Stimulated activated CD4-positive, alpha-beta T cell treated with anti-CD3 and anti-CD28 coated beads, Interleukin-15, amount 100 ng/mL, for 1 hour (primary cell): ENCODE data around the gene CEMP1.

Experiments used
- DNase-seq, 2 donors: peaks; one replicate each; pipeline ENCODE4 v3.0.0-alpha.2; 2020; ENCODE audit warnings: low read depth in 1 of 2, low spot score in 1 of 2

Gene CEMP1

GRCh38 chr16:2520784-2521531 lies 10.2 kb downstream of the CEMP1 start:
- DNase-seq: peak in 1 of 2 donors; percentile 35

DNA sequence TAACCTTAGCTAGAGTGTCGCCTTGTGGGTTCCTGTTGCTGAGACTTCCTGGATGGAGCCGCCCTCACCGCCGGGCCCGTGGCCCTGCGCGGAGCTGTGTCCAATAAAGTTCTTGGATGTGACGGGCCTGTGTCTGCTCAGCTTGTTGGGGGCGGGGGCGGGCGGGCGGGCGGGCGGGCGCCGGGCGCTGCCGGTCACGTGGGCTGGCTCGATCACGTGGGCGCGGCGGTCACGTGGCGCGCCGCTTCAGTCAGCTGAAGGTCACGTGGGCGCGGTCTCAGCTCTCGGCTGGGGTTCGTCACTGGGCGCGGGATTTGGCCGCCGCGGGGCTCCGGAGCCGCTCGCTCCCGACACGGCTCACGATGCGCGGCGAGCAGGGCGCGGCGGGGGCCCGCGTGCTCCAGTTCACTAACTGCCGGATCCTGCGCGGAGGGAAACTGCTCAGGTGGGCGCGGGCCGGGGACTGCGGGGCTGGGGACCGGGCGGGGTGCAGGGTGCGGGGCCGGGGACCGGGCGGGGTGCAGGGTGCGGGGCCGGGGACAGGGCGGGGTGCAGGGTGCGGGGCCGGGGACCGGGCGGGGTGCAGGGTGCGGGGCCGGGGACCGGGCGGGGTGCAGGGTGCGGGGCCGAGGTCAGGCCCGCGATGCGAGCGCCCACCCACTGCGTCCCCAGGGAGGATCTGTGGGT lies 11.0 kb downstream of the CEMP1 start, which contains the start of gene AMDHD2:
Gene AMDHD2 (plus strand): TSS at position 275 of the 687 bp plus-strand sequence. CDS start 88 bp downstream, at position 363.
- peak; percentile 77 to 82 for DNase-seq

- DNase-seq: no peak
Observed at GRCh38 chr16:2519711-2520080, 11.5 kb downstream of the CEMP1 start.

DNA sequence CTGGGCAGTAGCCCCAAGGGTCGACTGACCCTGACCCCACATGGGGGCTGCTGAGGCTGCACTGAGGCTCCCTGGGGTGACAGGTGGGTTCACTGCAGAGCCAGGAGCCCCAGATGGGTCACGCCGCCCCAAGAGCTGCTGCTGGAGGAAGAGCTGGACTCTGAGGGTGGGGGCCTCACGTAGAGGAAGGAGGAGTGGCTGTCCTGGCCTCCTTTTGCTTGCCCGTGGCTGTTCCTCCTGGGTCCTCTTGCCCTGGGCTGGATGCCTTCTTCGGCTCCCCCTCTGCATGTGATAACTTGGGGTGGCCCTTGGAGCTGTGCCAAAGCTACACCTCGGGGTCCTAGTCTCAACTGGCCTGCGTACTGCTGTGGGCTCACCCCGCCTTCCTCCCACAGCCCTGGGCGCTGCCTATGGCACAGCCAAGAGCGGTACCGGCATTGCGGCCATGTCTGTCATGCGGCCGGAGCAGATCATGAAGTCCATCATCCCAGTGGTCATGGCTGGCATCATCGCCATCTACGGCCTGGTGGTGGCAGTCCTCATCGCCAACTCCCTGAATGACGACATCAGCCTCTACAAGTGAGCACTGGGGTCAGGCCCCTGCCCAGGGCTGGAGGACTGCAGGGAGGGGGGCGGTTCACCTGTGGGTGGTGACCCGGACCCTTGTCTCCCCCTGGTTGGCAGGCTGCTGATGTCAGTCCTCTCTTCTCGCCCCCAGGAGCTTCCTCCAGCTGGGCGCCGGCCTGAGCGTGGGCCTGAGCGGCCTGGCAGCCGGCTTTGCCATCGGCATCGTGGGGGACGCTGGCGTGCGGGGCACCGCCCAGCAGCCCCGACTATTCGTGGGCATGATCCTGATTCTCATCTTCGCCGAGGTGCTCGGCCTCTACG lies 12.1 kb downstream of the CEMP1 start:
- DNase-seq: no peak

DNA sequence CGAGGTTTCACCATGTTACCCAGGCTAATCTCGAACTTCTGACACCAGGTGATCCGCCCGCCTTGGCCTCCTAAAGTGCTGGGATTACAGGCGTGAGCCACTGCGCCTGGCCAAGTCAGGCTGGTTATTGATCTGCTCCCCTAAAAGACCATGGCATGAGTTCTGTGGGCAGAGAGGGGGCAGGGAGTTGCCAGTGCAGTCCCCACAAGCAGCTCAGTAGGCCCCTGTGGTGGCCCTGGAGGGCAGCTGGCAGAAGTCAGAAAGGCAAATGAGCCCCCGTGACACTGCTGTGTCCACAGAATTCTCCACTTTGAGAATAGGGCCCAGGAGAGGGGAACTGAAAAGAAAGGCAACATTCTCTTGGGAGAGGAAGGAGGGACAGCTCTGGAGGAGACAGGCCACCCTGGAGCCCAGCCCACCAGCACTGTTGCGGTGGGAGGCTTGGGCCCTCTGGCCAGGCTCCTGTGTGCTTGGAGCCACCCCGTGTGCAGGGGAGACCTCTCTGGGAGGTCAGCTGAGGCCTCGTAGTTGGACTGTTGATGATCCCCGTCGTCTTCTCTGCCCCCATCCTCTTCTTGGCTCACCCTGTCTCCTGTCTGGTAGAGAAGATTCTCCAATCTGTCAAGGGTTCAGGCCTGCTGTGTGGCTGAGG lies 13.1 kb downstream of the CEMP1 start:
- DNase-seq: no peak

- no peak for DNase-seq
Observed at GRCh38 chr16:2516391-2517240, 14.6 kb downstream of the CEMP1 start.

DNA sequence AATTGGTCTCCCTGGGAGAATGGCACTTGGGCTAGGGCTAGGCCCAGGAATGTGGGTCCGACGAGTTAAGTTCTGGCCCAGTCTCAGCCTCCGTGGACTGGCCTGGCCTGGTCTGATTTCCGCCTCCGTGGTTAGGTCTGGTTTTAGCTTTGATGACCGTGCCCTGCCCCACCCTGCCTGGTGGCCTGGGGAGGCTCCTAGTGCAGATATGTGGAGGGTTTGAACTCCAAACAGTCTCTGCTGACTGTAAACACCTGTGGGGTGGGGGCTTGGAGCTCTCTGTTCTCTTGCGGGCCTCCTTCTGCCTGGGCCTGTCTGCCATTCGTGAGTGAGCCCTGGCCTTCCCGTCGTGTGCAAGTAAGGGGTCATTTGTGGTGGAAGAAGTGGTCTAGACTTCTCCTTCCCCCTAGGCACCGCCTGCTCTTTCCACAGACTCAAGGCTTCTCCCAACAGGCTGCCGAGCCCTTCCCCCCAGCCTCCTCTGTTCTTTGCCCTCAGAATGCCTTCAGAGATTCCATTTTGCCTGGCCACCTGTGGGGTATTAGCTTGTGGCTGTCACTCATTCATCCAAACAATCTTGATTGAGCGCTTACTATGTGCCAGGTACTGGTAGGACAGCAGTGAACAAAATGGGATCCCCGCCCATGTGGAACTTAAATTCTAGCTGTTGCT lies 15.9 kb downstream of the CEMP1 start:
- no peak for DNase-seq

GRCh38 chr16:2514333-2515179 lies 16.7 kb downstream of the CEMP1 start:
- DNase-seq: no peak

GRCh38 chr16:2513405-2514332 lies 17.5 kb downstream of the CEMP1 start, which contains the start of gene ATP6V0C:
Gene ATP6V0C (plus strand): TSS chr16:2513952. CDS start chr16:2514104, 152 bp downstream.
- DNase-seq: peak; percentile 86 to 89

GRCh38 chr16:2512735-2513404 lies 18.3 kb downstream of the CEMP1 start:
- DNase-seq: no peak

DNA sequence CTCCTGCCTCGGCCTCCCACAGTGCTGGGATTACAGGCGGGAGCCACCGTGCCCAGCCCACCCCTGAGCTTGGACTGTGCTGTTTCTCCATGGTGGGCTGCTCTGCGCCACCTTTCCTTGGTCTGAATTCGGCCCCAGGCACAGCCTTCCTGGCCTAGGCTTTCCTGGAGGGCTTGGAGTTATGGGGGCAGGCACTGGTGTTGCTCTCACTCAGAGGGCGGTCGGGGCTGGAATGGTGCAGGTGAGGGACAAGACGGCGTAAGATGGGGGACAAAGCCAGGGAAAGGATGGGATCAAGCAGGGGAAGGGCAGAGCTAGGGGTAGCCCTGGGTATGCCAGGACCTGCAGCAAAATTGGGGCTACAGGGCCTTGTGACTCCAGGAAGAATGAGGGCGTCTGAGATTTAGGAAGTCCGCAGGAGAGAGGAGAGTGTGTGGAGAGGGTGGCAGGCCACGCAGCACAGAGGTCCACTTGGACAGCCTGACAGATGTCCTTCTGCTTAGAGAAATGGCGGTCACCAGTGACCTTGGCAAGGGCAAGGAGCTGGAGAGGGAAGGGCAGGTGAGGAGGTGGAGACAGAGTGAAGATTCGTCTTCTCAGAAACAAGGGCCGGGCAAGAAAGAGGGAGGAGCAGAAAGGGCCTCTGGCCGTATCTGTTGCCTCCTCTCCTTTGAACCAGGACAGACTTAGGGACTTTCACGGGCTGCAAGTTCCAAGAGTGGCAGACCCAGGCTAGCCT lies 19.0 kb downstream of the CEMP1 start:
- DNase-seq: no peak

DNA sequence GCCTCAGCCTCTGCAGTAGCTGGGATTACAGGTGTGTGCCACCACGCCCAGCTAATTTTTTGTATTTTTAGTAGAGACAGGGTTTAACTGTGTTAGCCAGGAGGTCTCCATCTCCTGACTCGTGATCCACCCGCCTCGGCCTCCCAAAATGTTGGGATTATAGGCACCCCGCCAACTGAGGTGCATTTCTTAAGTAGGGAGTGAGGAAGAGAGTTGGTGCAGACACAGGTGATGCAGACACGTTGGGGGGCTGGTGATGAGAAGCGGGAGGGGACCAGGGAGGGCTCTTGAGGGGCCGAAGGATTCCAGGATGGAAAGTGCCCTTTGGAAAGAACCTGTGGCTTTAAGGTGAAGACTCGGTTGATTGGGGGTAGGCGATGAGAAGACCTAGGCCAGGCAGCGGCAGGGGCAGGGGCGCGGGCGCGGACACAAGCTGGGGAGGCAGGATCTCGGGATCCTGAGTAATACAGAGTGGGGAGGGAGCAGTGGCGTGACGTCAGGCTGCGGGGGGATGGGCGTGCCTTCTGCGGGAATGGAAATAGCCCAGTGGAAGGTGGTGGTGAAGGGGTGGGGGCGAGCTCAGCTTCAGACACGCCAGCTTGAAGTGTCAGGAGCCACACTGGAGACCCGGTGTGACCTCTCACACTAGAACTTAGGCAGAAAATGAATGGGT lies 19.9 kb downstream of the CEMP1 start:
- DNase-seq: no peak

- DNase-seq: no peak
Observed at GRCh38 chr16:2508722-2509400, 22.3 kb downstream of the CEMP1 start.

DNA sequence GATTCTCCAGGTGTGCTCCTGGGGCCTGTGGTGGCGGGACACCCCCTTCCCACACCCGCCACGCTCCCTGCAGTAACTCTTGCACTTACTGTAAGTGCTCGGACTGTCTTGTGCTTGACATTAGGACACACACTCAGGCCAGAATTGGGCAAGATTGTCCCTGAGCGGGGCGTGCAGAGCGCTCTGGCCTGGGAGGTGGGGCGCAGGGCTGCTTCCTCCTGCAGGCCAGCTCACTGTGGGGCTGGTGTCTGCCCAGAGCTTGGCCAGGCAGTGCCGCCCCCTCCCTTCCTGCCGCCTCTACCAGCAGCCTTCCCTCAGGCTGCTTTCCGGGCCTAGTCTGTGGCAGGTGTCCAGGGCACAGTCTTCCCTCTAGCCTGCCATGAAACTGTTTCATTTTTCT lies 23.5 kb downstream of the CEMP1 start:
- no peak for DNase-seq

DNA sequence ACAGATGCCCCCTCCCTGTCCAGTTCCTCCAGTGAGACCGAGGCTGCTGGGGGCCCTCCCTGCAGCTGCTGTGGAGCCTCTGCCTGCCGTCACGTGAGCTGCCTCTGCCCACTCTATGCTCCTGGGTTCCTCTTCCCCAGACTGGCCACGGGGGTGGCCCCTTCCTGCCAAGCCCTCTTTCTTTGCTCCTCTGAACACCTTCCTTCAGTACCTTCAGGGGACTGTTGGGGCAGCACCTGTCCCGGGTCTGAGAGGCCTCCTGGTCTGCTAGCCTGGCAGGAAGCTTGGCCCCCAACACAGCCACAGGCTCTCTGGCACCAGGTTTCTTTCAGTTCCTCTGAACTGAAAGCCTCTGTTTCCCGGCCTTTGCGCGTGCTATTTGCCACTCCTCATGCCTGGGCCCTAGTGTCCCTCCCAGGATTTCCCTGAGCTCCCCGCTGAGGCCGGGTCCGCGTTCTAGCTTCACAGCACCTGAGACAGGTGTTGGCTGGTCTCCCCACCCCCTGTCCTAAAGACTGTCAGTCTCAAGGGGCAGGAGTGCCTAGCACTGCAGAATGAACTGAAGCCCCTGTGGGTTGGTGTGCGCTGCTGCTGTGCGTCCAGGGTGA lies 24.1 kb downstream of the CEMP1 start:
- DNase-seq: no peak
